Esophagus squamous epithelium (tissue), 4 donors: ENCODE data around the gene MAN2A1.

Experiments
- POLR2A ChIP-seq, 4 donors: fragments of 450-650 bp; IDR thresholded peaks; one replicate each; pipeline ENCODE4 v1.6.1; 2017; ENCODE audit warnings: antibody characterized with exemption in 4 of 4, mild to moderate bottlenecking in 4 of 4, moderate library complexity in 3 of 4
- TF ChIP-seq, protein P1 (sequence below), 6 experiments: fragments of 450-650 bp in 4 of 6; fragments of 200-600 bp in 2 of 6; sonication (generic) in 2 of 6; IDR thresholded peaks; one replicate each; pipeline ENCODE4 v1.5.1; 2016 to 2019; ENCODE audit warnings: antibody characterized with exemption in 6 of 6, mild to moderate bottlenecking in 4 of 6, moderate library complexity in 4 of 6

DNA sequence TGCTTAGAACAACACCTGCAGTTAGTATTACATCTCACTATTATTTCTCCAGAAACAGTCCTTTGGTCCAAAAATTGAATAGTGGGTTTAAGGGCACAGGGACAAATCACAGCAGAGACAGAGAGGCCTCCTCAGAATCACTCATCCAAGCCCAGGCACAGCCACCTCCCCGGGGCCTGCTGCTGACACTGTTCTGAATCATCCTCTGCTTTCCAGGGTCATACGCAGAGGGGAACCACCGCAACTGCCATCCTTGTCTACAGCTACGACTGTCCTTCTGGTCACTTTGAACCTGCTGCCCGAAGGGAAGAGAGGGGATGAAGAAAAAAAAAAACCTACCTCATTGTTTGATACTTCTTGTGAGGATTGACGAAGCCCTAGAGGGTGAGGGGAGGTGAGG lies 35.3 kb upstream of the MAN2A1 start:
- TF ChIP-seq, protein P1, sequence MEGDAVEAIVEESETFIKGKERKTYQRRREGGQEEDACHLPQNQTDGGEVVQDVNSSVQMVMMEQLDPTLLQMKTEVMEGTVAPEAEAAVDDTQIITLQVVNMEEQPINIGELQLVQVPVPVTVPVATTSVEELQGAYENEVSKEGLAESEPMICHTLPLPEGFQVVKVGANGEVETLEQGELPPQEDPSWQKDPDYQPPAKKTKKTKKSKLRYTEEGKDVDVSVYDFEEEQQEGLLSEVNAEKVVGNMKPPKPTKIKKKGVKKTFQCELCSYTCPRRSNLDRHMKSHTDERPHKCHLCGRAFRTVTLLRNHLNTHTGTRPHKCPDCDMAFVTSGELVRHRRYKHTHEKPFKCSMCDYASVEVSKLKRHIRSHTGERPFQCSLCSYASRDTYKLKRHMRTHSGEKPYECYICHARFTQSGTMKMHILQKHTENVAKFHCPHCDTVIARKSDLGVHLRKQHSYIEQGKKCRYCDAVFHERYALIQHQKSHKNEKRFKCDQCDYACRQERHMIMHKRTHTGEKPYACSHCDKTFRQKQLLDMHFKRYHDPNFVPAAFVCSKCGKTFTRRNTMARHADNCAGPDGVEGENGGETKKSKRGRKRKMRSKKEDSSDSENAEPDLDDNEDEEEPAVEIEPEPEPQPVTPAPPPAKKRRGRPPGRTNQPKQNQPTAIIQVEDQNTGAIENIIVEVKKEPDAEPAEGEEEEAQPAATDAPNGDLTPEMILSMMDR (IDR thresholded peaks at IDR 0.05), result no peak
- TF ChIP-seq POLR2A (IDR thresholded peaks at IDR 0.05), result no peak
